Stomach (tissue), 4 donors: Measurements from ENCODE around the gene CBX2.

Experiments
- EP300 ChIP-seq: sonication (generic); formaldehyde crosslinking; IDR thresholded peaks from one replicate; pipeline ENCODE4 v1.6.1; 2017; ENCODE audit warnings: antibody characterized with exemption
- POLR2AphosphoS5 ChIP-seq, 3 donors: sonication (generic); formaldehyde crosslinking; IDR thresholded peaks; one replicate each; pipeline ENCODE4 v1.6.1; 2016; ENCODE audit warnings: antibody characterized with exemption in 3 of 3
- TF ChIP-seq, protein P1 (sequence below), 7 experiments: fragments of 450-650 bp in 4 of 7; fragments of 200-600 bp in 3 of 7; sonication (generic) in 3 of 7; IDR thresholded peaks; one replicate each; pipeline ENCODE4 v1.5.1; 2016 to 2019; ENCODE audit warnings: antibody characterized with exemption in 7 of 7, control low read depth in 2 of 7, mild to moderate bottlenecking in 1 of 7

DNA sequence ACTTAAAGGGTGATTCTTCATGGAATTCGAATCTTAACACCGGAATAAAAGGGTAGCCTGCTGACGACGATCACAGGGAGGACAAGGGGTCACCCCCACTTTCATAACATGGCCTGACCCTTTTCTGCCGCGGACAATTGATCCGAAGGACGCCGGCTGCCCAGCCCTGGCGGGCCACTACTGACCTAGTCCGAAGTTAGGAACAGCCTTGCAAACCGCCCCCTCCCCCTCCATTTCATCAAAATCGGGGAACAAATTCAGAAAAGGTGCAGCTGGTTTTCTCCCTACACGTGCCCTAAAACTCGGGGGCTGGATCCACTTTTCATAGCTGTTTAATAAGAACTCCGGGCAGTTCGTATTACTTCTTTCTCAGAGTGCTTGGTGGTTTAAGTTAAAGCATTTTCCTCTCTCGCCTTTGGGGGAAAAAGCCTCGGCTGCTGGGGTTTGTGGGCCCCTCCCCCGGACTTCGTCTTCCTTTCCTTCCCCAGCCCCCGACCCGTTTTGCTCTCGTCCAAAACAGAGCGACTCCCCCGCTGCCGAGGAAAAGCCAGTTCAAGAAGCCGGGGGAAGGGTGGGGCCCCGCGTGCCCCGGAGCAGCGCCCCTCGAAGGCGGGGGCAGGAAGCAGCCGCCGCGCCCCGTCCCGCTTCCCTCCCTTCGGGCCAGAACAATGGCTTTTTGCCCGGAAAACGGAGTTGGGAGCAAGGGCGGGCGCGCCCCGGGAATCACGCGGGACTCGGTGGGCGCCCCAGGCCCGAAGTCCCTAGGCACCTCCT, 641 bp upstream of the CBX2 start:
- TF ChIP-seq, protein P1, sequence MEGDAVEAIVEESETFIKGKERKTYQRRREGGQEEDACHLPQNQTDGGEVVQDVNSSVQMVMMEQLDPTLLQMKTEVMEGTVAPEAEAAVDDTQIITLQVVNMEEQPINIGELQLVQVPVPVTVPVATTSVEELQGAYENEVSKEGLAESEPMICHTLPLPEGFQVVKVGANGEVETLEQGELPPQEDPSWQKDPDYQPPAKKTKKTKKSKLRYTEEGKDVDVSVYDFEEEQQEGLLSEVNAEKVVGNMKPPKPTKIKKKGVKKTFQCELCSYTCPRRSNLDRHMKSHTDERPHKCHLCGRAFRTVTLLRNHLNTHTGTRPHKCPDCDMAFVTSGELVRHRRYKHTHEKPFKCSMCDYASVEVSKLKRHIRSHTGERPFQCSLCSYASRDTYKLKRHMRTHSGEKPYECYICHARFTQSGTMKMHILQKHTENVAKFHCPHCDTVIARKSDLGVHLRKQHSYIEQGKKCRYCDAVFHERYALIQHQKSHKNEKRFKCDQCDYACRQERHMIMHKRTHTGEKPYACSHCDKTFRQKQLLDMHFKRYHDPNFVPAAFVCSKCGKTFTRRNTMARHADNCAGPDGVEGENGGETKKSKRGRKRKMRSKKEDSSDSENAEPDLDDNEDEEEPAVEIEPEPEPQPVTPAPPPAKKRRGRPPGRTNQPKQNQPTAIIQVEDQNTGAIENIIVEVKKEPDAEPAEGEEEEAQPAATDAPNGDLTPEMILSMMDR (IDR thresholded peaks at IDR 0.05): no peak
- TF ChIP-seq POLR2AphosphoS5 (IDR thresholded peaks at IDR 0.05): peak in 1 of 3 donors; percentile 4
- no peak for TF ChIP-seq EP300
